ENCODE data around the gene FAHD2A.

Gene FAHD2A

GRCh38 chr2:95386031-95386430 lies 16.5 kb upstream of the FAHD2A start:
- TF ChIP-seq CTCF (IDR thresholded peaks at IDR 0.05; ENCODE audit: control insufficient read depth, extremely low read depth, insufficient read depth): no peak
- DNase-seq (ENCODE audit: low read depth): no peak
- no peak overlapping the region for H3K4me3 ChIP-seq (ENCODE audit: low read depth, low read length)

- DNase-seq (ENCODE audit: low read depth): no peak
- no peak overlapping the region for H3K4me3 ChIP-seq (ENCODE audit: low read depth, low read length)
- TF ChIP-seq CTCF (IDR thresholded peaks at IDR 0.05; ENCODE audit: control insufficient read depth, extremely low read depth, insufficient read depth): no peak
Measured at GRCh38 chr2:95387358-95387757, 15.2 kb upstream of the FAHD2A start.

- DNase-seq (ENCODE audit: low read depth): no peak
- no peak overlapping the region for H3K4me3 ChIP-seq (ENCODE audit: low read depth, low read length)
- TF ChIP-seq CTCF (IDR thresholded peaks at IDR 0.05; ENCODE audit: control insufficient read depth, extremely low read depth, insufficient read depth): no peak
Measured at GRCh38 chr2:95388091-95388692, 14.3 kb upstream of the FAHD2A start.

- H3K4me3 ChIP-seq (ENCODE audit: low read depth, low read length): no peak overlapping the region
- TF ChIP-seq CTCF (IDR thresholded peaks at IDR 0.05; ENCODE audit: control insufficient read depth, extremely low read depth, insufficient read depth): no peak
- DNase-seq (ENCODE audit: low read depth): no peak
Measured at GRCh38 chr2:95388856-95389244, 13.7 kb upstream of the FAHD2A start.

- no peak overlapping the region for H3K4me3 ChIP-seq (ENCODE audit: low read depth, low read length)
- no peak for DNase-seq (ENCODE audit: low read depth)
- peak; percentile 83 for TF ChIP-seq CTCF (IDR thresholded peaks at IDR 0.05; ENCODE audit: control insufficient read depth, extremely low read depth, insufficient read depth)
Measured at GRCh38 chr2:95389245-95390119, 13.0 kb upstream of the FAHD2A start.

- DNase-seq (ENCODE audit: low read depth): no peak
- H3K4me3 ChIP-seq (ENCODE audit: low read depth, low read length): no peak overlapping the region
- no peak for TF ChIP-seq CTCF (IDR thresholded peaks at IDR 0.05; ENCODE audit: control insufficient read depth, extremely low read depth, insufficient read depth)
Measured at GRCh38 chr2:95390272-95390880, 12.1 kb upstream of the FAHD2A start.

All from LNCaP clone FGC (cell line).